GM12878 (cell line): ENCODE measurements around the gene OR6N1. TPM values are rescaled to one million over a fixed set of nuclear protein-coding genes. Genes with fewer than 3 reads are reported as not detected.

Experiments
- ATAC-seq: fragments of 200-7000 bp; cut with Tn5 transposase; 3 replicates; pipeline ENCODE4 v1.9.1; 2020; ENCODE audit warnings: mild to moderate bottlenecking, moderate library complexity
- BruUV-seq: library from RNA; stranded (reverse); fragments of 400-500 nt; replicated peaks from 2 replicates; lab custom pipeline; 2021; lab: Mats Ljungman, UMichigan
- CTCF ChIA-PET: fragments of 300-600 bp; sonication (Branson Sonifier 250); formaldehyde crosslinking; extraction: SDS; loops from one replicate; lab custom pipeline; 2021; ENCODE audit warnings: inconsistent platforms; lab: Yijun Ruan, JAX
- POLR2A ChIA-PET: fragments of 350-600 bp; formaldehyde crosslinking; extraction: SDS; loops from one replicate; lab custom pipeline; 2021; ENCODE audit warnings: inconsistent platforms; lab: Charles Lee
- RAD21 ChIA-PET: fragments of 300-600 bp; sonication (Branson Sonifier 250); formaldehyde crosslinking; loops from one replicate; lab custom pipeline; 2023; ENCODE audit warnings: antibody characterized with exemption; ENCODE audit not compliant: unreplicated experiment; lab: Charles Lee
- SMC1A ChIA-PET: fragments of 300-600 bp; sonication (Branson Sonifier 250); formaldehyde crosslinking; loops from one replicate; lab custom pipeline; 2023; ENCODE audit not compliant: unreplicated experiment, uncharacterized antibody; lab: Charles Lee
- DNase-seq: peaks from one replicate; pipeline ENCODE4 v3.0.0-alpha.2; 2011; ENCODE audit warnings: low read depth, low spot score
- FAIRE-seq: peaks from 3 replicates; lab custom pipeline; 2011; peaks lifted over from hg19 to GRCh38; lab: Jason Lieb, UNC
- H2AFZ ChIP-seq: 2 replicates; pipeline ENCODE4 v1.6.0; 2011; ENCODE audit warnings: low read depth, low read length, control low read depth; ENCODE audit not compliant: control insufficient read depth
- H3K27ac ChIP-seq: 2 replicates; pipeline ENCODE4 v1.5.1; 2011; ENCODE audit warnings: control low read depth; ENCODE audit not compliant: control insufficient read depth, insufficient read depth
- H3K27me3 ChIP-seq, 2 experiments: replicated peaks in 1 of 2; 2 replicates each; pipeline versions ENCODE4 v1.6.0 to v1.6.1; 2011; ENCODE audit warnings: low read length in 1 of 2; ENCODE audit not compliant: control insufficient read depth in 2 of 2, insufficient read depth in 2 of 2
- H3K36me3 ChIP-seq, 2 experiments: 2 replicates each; pipeline ENCODE4 v1.5.1; 2011; ENCODE audit warnings: low read length in 1 of 2; ENCODE audit not compliant: control insufficient read depth in 2 of 2, insufficient read depth in 2 of 2
- H3K4me1 ChIP-seq: 2 replicates; pipeline ENCODE4 v1.6.1; 2011; ENCODE audit warnings: mild to moderate bottlenecking, low read length, moderate library complexity, mixed read lengths; ENCODE audit not compliant: control insufficient read depth, insufficient read depth
- H3K4me2 ChIP-seq: 2 replicates; pipeline ENCODE4 v1.6.0; 2011; ENCODE audit warnings: control low read depth; ENCODE audit not compliant: control insufficient read depth, insufficient read depth
- H3K4me3 ChIP-seq: fragments of 200-600 bp; sonication (generic); 2 replicates; pipeline ENCODE4 v1.5.1; 2016
- H3K79me2 ChIP-seq: 2 replicates; pipeline ENCODE4 v1.6.0; 2011; ENCODE audit warnings: low read length; ENCODE audit not compliant: control insufficient read depth, insufficient read depth
- H3K9ac ChIP-seq: 2 replicates; pipeline ENCODE4 v1.8.0; 2011; ENCODE audit warnings: low read length, control low read depth, mixed read lengths; ENCODE audit not compliant: control insufficient read depth, insufficient read depth
- H3K9me3 ChIP-seq: replicated peaks from 3 replicates; pipeline ENCODE4 v1.5.1; 2011; ENCODE audit warnings: mild to moderate bottlenecking, low read length; ENCODE audit not compliant: control insufficient read depth, insufficient read depth
- H4K20me1 ChIP-seq: 2 replicates; pipeline ENCODE4 v1.6.0; 2011; ENCODE audit not compliant: control insufficient read depth, insufficient read depth
- BMI1 ChIP-seq: fragments of 450-650 bp; IDR thresholded peaks from 2 replicates; pipeline ENCODE4 v1.6.1; 2016; ENCODE audit warnings: mild to moderate bottlenecking, moderate library complexity, borderline replicate concordance
- CBX5 ChIP-seq: sonication (generic); IDR thresholded peaks from 2 replicates; pipeline ENCODE4 v1.6.1; 2016; ENCODE audit warnings: low read depth, moderate library complexity, mild to moderate bottlenecking, inconsistent platforms
- CHD1 ChIP-seq: IDR thresholded peaks from 2 replicates; pipeline ENCODE4 v1.6.1; 2012; ENCODE audit warnings: low read depth, low read length, improper control_type of control experiment
- FOXM1 ChIP-seq: IDR thresholded peaks from 2 replicates; pipeline ENCODE4 v1.6.1; 2012; ENCODE audit warnings: low read depth, mild to moderate bottlenecking, inconsistent platforms, low read length, moderate library complexity
- HCFC1 ChIP-seq: fragments of 150-350 bp; IDR thresholded peaks from 2 replicates; pipeline ENCODE4 v1.6.1; 2014; ENCODE audit warnings: low read length
- IRF4 ChIP-seq: IDR thresholded peaks from 2 replicates; pipeline ENCODE4 v1.6.1; 2011; ENCODE audit warnings: low read depth, low read length
- NKRF ChIP-seq: fragments of 450-650 bp; conservative IDR thresholded peaks from 2 replicates; pipeline ENCODE4 v1.6.1; 2017; ENCODE audit warnings: mild to moderate bottlenecking, moderate library complexity
- SIN3A ChIP-seq: IDR thresholded peaks from 2 replicates; pipeline ENCODE4 v1.6.1; 2012; ENCODE audit warnings: low read depth, low read length, improper control_type of control experiment
- SIX5 ChIP-seq: IDR thresholded peaks from 2 replicates; pipeline ENCODE4 v1.6.1; 2011; ENCODE audit warnings: mild to moderate bottlenecking, low read depth, low read length, moderate library complexity; ENCODE audit not compliant: severe bottlenecking
- SREBF1 ChIP-seq: IDR thresholded peaks from 2 replicates; pipeline ENCODE4 v1.6.1; 2012; ENCODE audit warnings: mild to moderate bottlenecking, low read length
- SUPT20H ChIP-seq: IDR thresholded peaks from 2 replicates; pipeline ENCODE4 v1.6.1; 2011; ENCODE audit warnings: low read depth, mild to moderate bottlenecking, low read length, moderate library complexity, borderline replicate concordance; ENCODE audit not compliant: control insufficient read depth
- TCF3 ChIP-seq: IDR thresholded peaks from 2 replicates; pipeline ENCODE4 v1.6.1; 2012; ENCODE audit warnings: low read depth, mild to moderate bottlenecking, low read length, borderline replicate concordance; ENCODE audit not compliant: insufficient read depth
- ZNF384 ChIP-seq: IDR thresholded peaks from 2 replicates; pipeline ENCODE4 v1.6.1; 2012; ENCODE audit warnings: low read depth, mild to moderate bottlenecking, low read length, improper control_type of control experiment, borderline replicate concordance
- WGBS: methylation state at CpG from one replicate; pipeline ENCODE4 v1.1.6; 2016; ENCODE audit warnings: low lambda C conversion rate; ENCODE audit not compliant: insufficient replicate concordance, insufficient coverage; ENCODE audit errors: missing lambda C conversion rate; 5-methylcytosine and 5-hydroxymethylcytosine counted together
- in situ Hi-C: fragments of 300-500 bp; cut with MboI; formaldehyde crosslinking; loops from 9 replicates; pipeline ENCODE4 v1.14.3; 2018; ENCODE audit warnings: mixed read lengths
- intact Hi-C: fragments of 100-400 bp; cut with micrococcal nuclease; formaldehyde crosslinking; loops from one replicate; pipeline ENCODE4 v1.14.2; 2022; ENCODE audit not compliant: unreplicated experiment
- polyA plus RNA-seq, 11 experiments: library from polyadenylated mRNA; depleted of rRNA in 4 of 11; unstranded in 6 of 11; stranded (reverse) in 5 of 11; fragments of >200 nt; fragmentation: Nextera tagmentation in 4 of 11; fragmentation: Illumina TruSeq in 1 of 11; extraction: Ambion mirVana in 4 of 11; extraction: Trizol in 1 of 11; gene quantifications; 1 replicate in 1 of 11; 2 replicates in 10 of 11; pipeline versions ENCODE4 v1.2.1 to v1.2.3, GENCODE V29; 2011 to 2016; ENCODE audit warnings: inconsistent platforms in 2 of 11, missing spikeins in 2 of 11, low read depth in 1 of 11
- total RNA-seq, 4 experiments: library from RNA; depleted of rRNA in 3 of 4; stranded (reverse); fragments of >200 nt in 3 of 4; fragmentation: Illumina TruSeq in 1 of 4; extraction: Trizol in 1 of 4; gene quantifications; 2 replicates each; pipeline versions ENCODE4 v1.2.1 to v1.2.3, GENCODE V29; 2013 to 2021

Gene OR6N1
- total and polyA plus RNA-seq, 10 of the 15 experiments (the other 5 are each of a cell fraction or from before 2014, with no cell fraction given): not detected

- CTCF ChIA-PET: interaction anchor here (1.1 to 1.4 kb wide), 2 partner anchors 9 to 17 kb away, joined by 3 read pairs; no protein-coding TSS in a partner anchor
- no peak for ATAC-seq
- RAD21 ChIA-PET: no interaction called here
- Histone ChIP-seq H3K27ac (no peak overlapping the region), H3K9me3 (no peaks in the 10 kb centered on the region), H3K79me2 (no peaks in the 10 kb centered on the region), H3K27me3 (no peaks in the 10 kb centered on the region), H3K9ac (no peak overlapping the region), H3K4me3 (no peak overlapping the region), H3K4me1 (no peaks in the 10 kb centered on the region), H3K36me3 (no peaks in the 10 kb centered on the region), H3K4me2 (no peak overlapping the region), H4K20me1 (no peaks in the 10 kb centered on the region), H2AFZ (no peak overlapping the region)
- intact Hi-C loops: no loop called here
- no peak for DNase-seq
- SMC1A ChIA-PET: no interaction called here
- BruUV-seq: no TSS peak
- in situ Hi-C loops: no loop called here
- FAIRE-seq: no peak
- TF ChIP-seq ZNF384 (no peak), SUPT20H (no peak), FOXM1 (no peak), BMI1 (no peak), HCFC1 (no peak)
- POLR2A ChIA-PET: no interaction called here
Observed at GRCh38 chr1:158735848-158736247, 36.1 kb downstream of the OR6N1 start.

- ChIA-PET RAD21 (no interaction called here), SMC1A (no interaction called here), CTCF (no interaction called here), POLR2A (no interaction called here)
- DNase-seq (no peak), ATAC-seq (no peak), FAIRE-seq (no peak)
- H2AFZ ChIP-seq: no peak overlapping the region
- H3K4me1 ChIP-seq: no peaks in the 10 kb centered on the region
- no peaks in the 10 kb centered on the region for H3K9me3 ChIP-seq
- no peaks in the 10 kb centered on the region for H3K36me3 ChIP-seq
- WGBS: 18% methylated on average over 2 of the region's 2 CpGs
- H3K4me3 ChIP-seq: no peak overlapping the region
- no peak overlapping the region for H3K9ac ChIP-seq
- H4K20me1 ChIP-seq: no peaks in the 10 kb centered on the region
- intact Hi-C loops (no loop called here), in situ Hi-C loops (no loop called here)
- BruUV-seq: no TSS peak
- H3K4me2 ChIP-seq: no peak overlapping the region
- no peaks in the 10 kb centered on the region for H3K27me3 ChIP-seq
- no peak overlapping the region for H3K27ac ChIP-seq
- TF ChIP-seq SIN3A (no peak), NKRF (no peak), SREBF1 (no peak), IRF4 (no peak), CHD1 (no peak), SIX5 (no peak), CBX5 (no peak), TCF3 (no peak)
- no peaks in the 10 kb centered on the region for H3K79me2 ChIP-seq
Observed at GRCh38 chr1:158732524-158732923, 39.5 kb downstream of the OR6N1 start.
